ENCODE results near the gene RGS3. TPM values are rescaled to one million over a fixed set of nuclear protein-coding genes. Genes with fewer than 3 reads are reported as not detected.

The RGS3 gene
- total and polyA plus RNA-seq, 2 of the 13 experiments (the other 11 are each of a cell fraction or from before 2014, with no cell fraction given), result 17.1 to 28.8 TPM

- no peak for TF ChIP-seq THAP8 (CRISPR knock-in tag; IDR thresholded peaks at IDR 0.05; ENCODE audit: borderline replicate concordance)
- no peak for TF ChIP-seq PHF8 (CRISPR knock-in tag; IDR thresholded peaks at IDR 0.05)
- no peak for TF ChIP-seq ZNF138 (CRISPR knock-in tag; IDR thresholded peaks at IDR 0.05; ENCODE audit: low read depth)
- no peak for TF ChIP-seq FOSL2 (CRISPR knock-in tag; IDR thresholded peaks at IDR 0.05)
Measured at GRCh38 chr9:113588242-113588810, 124.8 kb downstream of the RGS3 start (continued).

- Histone ChIP-seq H2AFZ (ENCODE audit: low read length) (no peak overlapping the region), H3K4me2 (ENCODE audit: low read depth, low read length) (no peak overlapping the region), H3K79me2 (ENCODE audit: insufficient read depth, low read length) (no peaks in the 10 kb centered on the region), H3K36me3 (replicated peaks in 1 of 2; ENCODE audit: control insufficient read depth in 1 of 2, insufficient read depth in 2 of 2, low read length in 2 of 2) (peaks cover 8 to 22% of the 10 kb centered on the region in 2 experiments; a peak in 4 of 5 replicates), H3K27ac (ENCODE audit: extremely low read length, insufficient read depth, low read length) (no peak overlapping the region), H3K4me3 (replicated peaks in 1 of 3; ENCODE audit: insufficient read depth in 1 of 3, low read depth in 2 of 3, low read length in 3 of 3) (no peak overlapping the region), H3K9me3 (ENCODE audit: low read length) (no peaks in the 10 kb centered on the region), H3K4me1 (ENCODE audit: insufficient read depth, low read length) (peaks cover 15% of the 10 kb centered on the region), H3K27me3 (ENCODE audit: control insufficient read depth in 1 of 2, insufficient read depth in 2 of 2, low read length in 2 of 2) (no peaks in the 10 kb centered on the region), H3K9ac (ENCODE audit: insufficient read depth, low read depth, low read length) (no peak overlapping the region), H4K20me1 (ENCODE audit: insufficient read depth, low read length) (no peaks in the 10 kb centered on the region)
- no peak for FAIRE-seq
- intact Hi-C loops (cut with micrococcal nuclease; ENCODE audit: unreplicated experiment) (no loop called here), in situ Hi-C loops (cut with HindIII; ENCODE audit: extremely low pct_ligation_motif_present, low pct_unique_long_range_greater_than_20kb) (no loop called here)
- no peak for DNase-seq (ENCODE audit: low spot score)
- ChIA-PET POLR2A (interaction anchor here (0.8 kb wide), 1 partner anchor 84 kb away, joined by 3 read pairs; no protein-coding TSS in a partner anchor), CTCF (ENCODE audit: low intra/inter-chr PET ratio, low total read pairs) (interaction anchor here (5.9 kb wide), 1 partner anchor 68 kb away, joined by 223 read pairs; no protein-coding TSS in a partner anchor)
- no CpG with 5 or more reads among the region's 1 CpG for WGBS (ENCODE audit: low lambda C conversion rate)
- no peak for TF ChIP-seq FOSL2 (CRISPR knock-in tag; IDR thresholded peaks at IDR 0.05)
- no peak for TF ChIP-seq ZFYVE20 (CRISPR knock-in tag; IDR thresholded peaks at IDR 0.05; ENCODE audit: borderline replicate concordance, low read depth)
- TF ChIP-seq GATAD1 (CRISPR knock-in tag; IDR thresholded peaks at IDR 0.05), result no peak
- TF ChIP-seq ZNF512B (CRISPR knock-in tag; IDR thresholded peaks at IDR 0.05; ENCODE audit: borderline replicate concordance), result no peak
- TF ChIP-seq MAFF (IDR thresholded peaks at IDR 0.05; ENCODE audit: low read depth, low read length), result no peak
- no peak for TF ChIP-seq BCLAF1 (IDR thresholded peaks at IDR 0.05)
- no peak for ATAC-seq
- BruUV-seq (replicated peaks), result no TSS peak
Measured at GRCh38 chr9:113588936-113589335, 125.4 kb downstream of the RGS3 start.
